WTC11 (cell line): ENCODE data around the gene PRKCB.

Experiments used
- CBFB ChIP-seq: sonication (generic); formaldehyde crosslinking; IDR thresholded peaks from 2 replicates; pipeline ENCODE4 v1.8.1; 2022; ENCODE audit warnings: mild to moderate bottlenecking, low read depth, missing genetic modification reagents
- CTCF ChIP-seq: fragments of 200-600 bp; IDR thresholded peaks from 2 replicates; pipeline ENCODE4 v1.8.0; 2022; ENCODE audit warnings: antibody characterized with exemption
- ESRRA ChIP-seq: sonication (generic); formaldehyde crosslinking; IDR thresholded peaks from 2 replicates; pipeline ENCODE4 v1.8.1; 2022; ENCODE audit warnings: mild to moderate bottlenecking, missing genetic modification reagents, borderline replicate concordance
- IRF2 ChIP-seq: sonication (generic); formaldehyde crosslinking; IDR thresholded peaks from 2 replicates; pipeline ENCODE4 v1.8.0; 2022; ENCODE audit warnings: low read depth, missing genetic modification reagents, borderline replicate concordance
- NR3C1 ChIP-seq: sonication (generic); formaldehyde crosslinking; conservative IDR thresholded peaks from 2 replicates; pipeline ENCODE4 v1.8.1; 2023; ENCODE audit warnings: low read depth, mild to moderate bottlenecking, missing genetic modification reagents
- SOX15 ChIP-seq: fragments of 250-450 bp; sonication (Bioruptor Pico); IDR thresholded peaks from 2 replicates; pipeline ENCODE4 v1.9.0; 2021; ENCODE audit warnings: mild to moderate bottlenecking
- SP1 ChIP-seq: sonication (generic); formaldehyde crosslinking; conservative IDR thresholded peaks from 2 replicates; pipeline ENCODE4 v1.8.1; 2022; ENCODE audit warnings: missing genetic modification reagents
- TF ChIP-seq, protein P1 (sequence below): sonication (generic); formaldehyde crosslinking; IDR thresholded peaks from 2 replicates; pipeline ENCODE4 v1.8.1; 2022; ENCODE audit warnings: low read depth, mild to moderate bottlenecking, moderate library complexity, missing genetic modification reagents, borderline replicate concordance

DNA sequence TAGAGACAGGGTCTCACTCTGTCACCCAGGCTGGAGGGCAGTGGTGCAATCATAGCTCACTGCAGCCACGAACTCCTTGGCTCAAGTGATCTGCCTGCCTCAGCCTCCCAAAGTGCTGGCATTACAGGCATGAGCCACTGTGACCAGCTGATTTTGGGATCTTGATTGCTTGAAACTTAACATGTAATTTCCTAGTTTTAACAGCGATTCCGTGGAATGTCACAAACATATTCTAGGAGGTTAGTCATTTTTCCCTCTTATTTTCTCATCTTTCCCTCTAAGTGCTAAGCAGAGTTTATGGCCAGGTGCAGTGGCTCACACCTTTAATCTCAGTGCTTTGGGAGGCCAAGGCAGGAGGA lies 297.0 kb downstream of the PRKCB start:
- TF ChIP-seq IRF2 (no peak), CTCF (no peak), SP1 (CRISPR knock-in tag) (no peak), NR3C1 (CRISPR knock-in tag) (no peak), ESRRA (no peak), SOX15 (CRISPR knock-in tag) (no peak), CBFB (CRISPR knock-in tag) (no peak)
- TF ChIP-seq, protein P1, sequence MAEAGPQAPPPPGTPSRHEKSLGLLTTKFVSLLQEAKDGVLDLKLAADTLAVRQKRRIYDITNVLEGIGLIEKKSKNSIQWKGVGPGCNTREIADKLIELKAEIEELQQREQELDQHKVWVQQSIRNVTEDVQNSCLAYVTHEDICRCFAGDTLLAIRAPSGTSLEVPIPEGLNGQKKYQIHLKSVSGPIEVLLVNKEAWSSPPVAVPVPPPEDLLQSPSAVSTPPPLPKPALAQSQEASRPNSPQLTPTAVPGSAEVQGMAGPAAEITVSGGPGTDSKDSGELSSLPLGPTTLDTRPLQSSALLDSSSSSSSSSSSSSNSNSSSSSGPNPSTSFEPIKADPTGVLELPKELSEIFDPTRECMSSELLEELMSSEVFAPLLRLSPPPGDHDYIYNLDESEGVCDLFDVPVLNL (CRISPR knock-in tag), result no peak
